GM12878 (cell line): ENCODE data around the gene KISS1. TPM values are rescaled to one million over a fixed set of nuclear protein-coding genes. Genes with fewer than 3 reads are reported as not detected.

Source experiments
- ATAC-seq: fragments of 200-7000 bp; cut with Tn5 transposase; 3 replicates; pipeline ENCODE4 v1.9.1; 2020; ENCODE audit warnings: mild to moderate bottlenecking, moderate library complexity
- BruUV-seq: library from RNA; stranded (reverse); fragments of 400-500 nt; replicated peaks from 2 replicates; lab custom pipeline; 2021; lab: Mats Ljungman, UMichigan
- CTCF ChIA-PET: fragments of 300-600 bp; sonication (Branson Sonifier 250); formaldehyde crosslinking; extraction: SDS; loops from one replicate; lab custom pipeline; 2021; ENCODE audit warnings: inconsistent platforms; lab: Yijun Ruan, JAX
- POLR2A ChIA-PET: fragments of 350-600 bp; formaldehyde crosslinking; extraction: SDS; loops from one replicate; lab custom pipeline; 2021; ENCODE audit warnings: inconsistent platforms; lab: Charles Lee
- RAD21 ChIA-PET: fragments of 300-600 bp; sonication (Branson Sonifier 250); formaldehyde crosslinking; loops from one replicate; lab custom pipeline; 2023; ENCODE audit warnings: antibody characterized with exemption; ENCODE audit not compliant: unreplicated experiment; lab: Charles Lee
- SMC1A ChIA-PET: fragments of 300-600 bp; sonication (Branson Sonifier 250); formaldehyde crosslinking; loops from one replicate; lab custom pipeline; 2023; ENCODE audit not compliant: unreplicated experiment, uncharacterized antibody; lab: Charles Lee
- DNase-seq: peaks from one replicate; pipeline ENCODE4 v3.0.0-alpha.2; 2011; ENCODE audit warnings: low read depth, low spot score
- FAIRE-seq: peaks from 3 replicates; lab custom pipeline; 2011; peaks lifted over from hg19 to GRCh38; lab: Jason Lieb, UNC
- H2AFZ ChIP-seq: 2 replicates; pipeline ENCODE4 v1.6.0; 2011; ENCODE audit warnings: low read depth, low read length, control low read depth; ENCODE audit not compliant: control insufficient read depth
- H3K27ac ChIP-seq: 2 replicates; pipeline ENCODE4 v1.5.1; 2011; ENCODE audit warnings: control low read depth; ENCODE audit not compliant: control insufficient read depth, insufficient read depth
- H3K27me3 ChIP-seq, 2 experiments: replicated peaks in 1 of 2; 2 replicates each; pipeline versions ENCODE4 v1.6.0 to v1.6.1; 2011; ENCODE audit warnings: low read length in 1 of 2; ENCODE audit not compliant: control insufficient read depth in 2 of 2, insufficient read depth in 2 of 2
- H3K36me3 ChIP-seq, 2 experiments: 2 replicates each; pipeline ENCODE4 v1.5.1; 2011; ENCODE audit warnings: low read length in 1 of 2; ENCODE audit not compliant: control insufficient read depth in 2 of 2, insufficient read depth in 2 of 2
- H3K4me1 ChIP-seq: 2 replicates; pipeline ENCODE4 v1.6.1; 2011; ENCODE audit warnings: mild to moderate bottlenecking, low read length, moderate library complexity, mixed read lengths; ENCODE audit not compliant: control insufficient read depth, insufficient read depth
- H3K4me2 ChIP-seq: 2 replicates; pipeline ENCODE4 v1.6.0; 2011; ENCODE audit warnings: control low read depth; ENCODE audit not compliant: control insufficient read depth, insufficient read depth
- H3K4me3 ChIP-seq: fragments of 200-600 bp; sonication (generic); 2 replicates; pipeline ENCODE4 v1.5.1; 2016
- H3K79me2 ChIP-seq: 2 replicates; pipeline ENCODE4 v1.6.0; 2011; ENCODE audit warnings: low read length; ENCODE audit not compliant: control insufficient read depth, insufficient read depth
- H3K9ac ChIP-seq: 2 replicates; pipeline ENCODE4 v1.8.0; 2011; ENCODE audit warnings: low read length, control low read depth, mixed read lengths; ENCODE audit not compliant: control insufficient read depth, insufficient read depth
- H3K9me3 ChIP-seq: replicated peaks from 3 replicates; pipeline ENCODE4 v1.5.1; 2011; ENCODE audit warnings: mild to moderate bottlenecking, low read length; ENCODE audit not compliant: control insufficient read depth, insufficient read depth
- H4K20me1 ChIP-seq: 2 replicates; pipeline ENCODE4 v1.6.0; 2011; ENCODE audit not compliant: control insufficient read depth, insufficient read depth
- FOXK2 ChIP-seq: fragments of 450-650 bp; IDR thresholded peaks from 2 replicates; pipeline ENCODE4 v1.6.1; 2017; ENCODE audit warnings: mild to moderate bottlenecking, moderate library complexity
- HSF1 ChIP-seq: fragments of 150-350 bp; IDR thresholded peaks from 2 replicates; pipeline ENCODE4 v1.6.1; 2014; ENCODE audit warnings: mild to moderate bottlenecking, low read depth, low read length
- IRF3 ChIP-seq: fragments of 450-650 bp; IDR thresholded peaks from 2 replicates; pipeline ENCODE4 v1.6.1; 2014; ENCODE audit warnings: mild to moderate bottlenecking
- NFYA ChIP-seq: IDR thresholded peaks from 2 replicates; pipeline ENCODE4 v1.6.1; 2011; ENCODE audit warnings: low read depth, mild to moderate bottlenecking, low read length, improper control_type of control experiment, borderline replicate concordance
- NRF1 ChIP-seq: conservative IDR thresholded peaks from 2 replicates; pipeline ENCODE4 v1.6.1; 2011; ENCODE audit warnings: mild to moderate bottlenecking, low read depth, low read length, improper control_type of control experiment
- PAX5 ChIP-seq: IDR thresholded peaks from 2 replicates; pipeline ENCODE4 v1.6.1; 2011; ENCODE audit warnings: low read depth, low read length, borderline replicate concordance
- RB1 ChIP-seq: fragments of 450-650 bp; formaldehyde crosslinking; IDR thresholded peaks from 2 replicates; pipeline ENCODE4 v1.6.1; 2017; ENCODE audit warnings: mild to moderate bottlenecking, borderline replicate concordance
- ZNF592 ChIP-seq: fragments of 450-650 bp; IDR thresholded peaks from 2 replicates; pipeline ENCODE4 v1.6.1; 2017; ENCODE audit warnings: mild to moderate bottlenecking, moderate library complexity
- ZSCAN29 ChIP-seq: fragments of 450-650 bp; IDR thresholded peaks from 2 replicates; pipeline ENCODE4 v1.6.1; 2017; ENCODE audit warnings: mild to moderate bottlenecking, moderate library complexity
- WGBS: methylation state at CpG from one replicate; pipeline ENCODE4 v1.1.6; 2016; ENCODE audit warnings: low lambda C conversion rate; ENCODE audit not compliant: insufficient replicate concordance, insufficient coverage; ENCODE audit errors: missing lambda C conversion rate; 5-methylcytosine and 5-hydroxymethylcytosine counted together
- in situ Hi-C: fragments of 300-500 bp; cut with MboI; formaldehyde crosslinking; loops from 9 replicates; pipeline ENCODE4 v1.14.3; 2018; ENCODE audit warnings: mixed read lengths
- intact Hi-C: fragments of 100-400 bp; cut with micrococcal nuclease; formaldehyde crosslinking; loops from one replicate; pipeline ENCODE4 v1.14.2; 2022; ENCODE audit not compliant: unreplicated experiment
- polyA plus RNA-seq, 11 experiments: library from polyadenylated mRNA; depleted of rRNA in 4 of 11; unstranded in 6 of 11; stranded (reverse) in 5 of 11; fragments of >200 nt; fragmentation: Nextera tagmentation in 4 of 11; fragmentation: Illumina TruSeq in 1 of 11; extraction: Ambion mirVana in 4 of 11; extraction: Trizol in 1 of 11; gene quantifications; 1 replicate in 1 of 11; 2 replicates in 10 of 11; pipeline versions ENCODE4 v1.2.1 to v1.2.3, GENCODE V29; 2011 to 2016; ENCODE audit warnings: inconsistent platforms in 2 of 11, missing spikeins in 2 of 11, low read depth in 1 of 11
- total RNA-seq, 4 experiments: library from RNA; depleted of rRNA in 3 of 4; stranded (reverse); fragments of >200 nt in 3 of 4; fragmentation: Illumina TruSeq in 1 of 4; extraction: Trizol in 1 of 4; gene quantifications; 2 replicates each; pipeline versions ENCODE4 v1.2.1 to v1.2.3, GENCODE V29; 2013 to 2021
- TF ChIP-seq, protein P1 (sequence below): IDR thresholded peaks from 2 replicates; pipeline ENCODE4 v1.6.1; 2012; ENCODE audit warnings: low read depth, low read length, improper control_type of control experiment
- TF ChIP-seq, protein P2 (sequence below): IDR thresholded peaks from 2 replicates; pipeline ENCODE4 v1.6.1; 2011; ENCODE audit warnings: borderline replicate concordance, low read depth, mild to moderate bottlenecking, moderate library complexity, mixed read lengths, low read length; ENCODE audit not compliant: insufficient read depth; ENCODE audit errors: extremely low read length
- TF ChIP-seq, protein P3 (sequence below): fragments of 450-650 bp; IDR thresholded peaks from 2 replicates; pipeline ENCODE4 v1.6.1; 2017; ENCODE audit warnings: mild to moderate bottlenecking

Gene KISS1
- total and polyA plus RNA-seq, 10 of the 15 experiments (the other 5 are each of a cell fraction or from before 2014, with no cell fraction given), result not detected

DNA sequence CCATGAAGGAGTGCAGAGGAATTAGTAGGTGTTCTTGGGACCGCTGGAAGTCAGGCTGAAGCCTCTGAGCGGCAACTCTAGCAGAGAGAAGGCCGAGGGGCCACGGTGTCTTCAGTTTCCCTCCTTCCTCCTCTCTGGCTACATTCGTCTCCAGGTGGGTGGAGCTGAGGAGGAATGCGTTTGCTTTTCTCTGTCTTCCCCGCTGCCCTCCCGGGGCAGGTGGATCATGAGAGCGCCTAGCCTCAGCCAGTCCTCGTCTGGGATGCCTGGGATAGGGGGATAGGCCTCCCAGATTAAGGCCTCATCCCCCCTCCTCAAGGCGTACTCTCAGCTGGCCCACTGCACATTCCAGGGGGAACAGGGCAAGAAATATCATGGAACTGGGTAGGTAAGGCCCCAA is 25.0 kb upstream of the KISS1 start:
- FAIRE-seq (no peak), DNase-seq (no peak), ATAC-seq (no peak)
- no peak overlapping the region for H3K9ac ChIP-seq
- H3K27me3 ChIP-seq, result peaks cover 0 to 4% of the 10 kb centered on the region in 2 experiments
- H3K36me3 ChIP-seq, result no peaks in the 10 kb centered on the region
- ChIA-PET SMC1A (no interaction called here), CTCF (no interaction called here), POLR2A (no interaction called here), RAD21 (no interaction called here)
- no peaks in the 10 kb centered on the region for H4K20me1 ChIP-seq
- 17% methylated on average over 11 of the region's 11 CpGs for WGBS
- H3K4me1 ChIP-seq, result no peaks in the 10 kb centered on the region
- intact Hi-C loops (no loop called here), in situ Hi-C loops (no loop called here)
- no peak overlapping the region for H3K4me3 ChIP-seq
- H3K4me2 ChIP-seq, result no peak overlapping the region
- H3K27ac ChIP-seq, result no peak overlapping the region
- no peaks in the 10 kb centered on the region for H3K9me3 ChIP-seq
- no peak overlapping the region for H2AFZ ChIP-seq
- H3K79me2 ChIP-seq, result no peaks in the 10 kb centered on the region
- BruUV-seq, result no TSS peak
- TF ChIP-seq PAX5 (no peak), NRF1 (no peak), ZSCAN29 (no peak), HSF1 (no peak), RB1 (no peak), FOXK2 (no peak), IRF3 (no peak), ZNF592 (no peak), NFYA (no peak)
- TF ChIP-seq, protein P1, sequence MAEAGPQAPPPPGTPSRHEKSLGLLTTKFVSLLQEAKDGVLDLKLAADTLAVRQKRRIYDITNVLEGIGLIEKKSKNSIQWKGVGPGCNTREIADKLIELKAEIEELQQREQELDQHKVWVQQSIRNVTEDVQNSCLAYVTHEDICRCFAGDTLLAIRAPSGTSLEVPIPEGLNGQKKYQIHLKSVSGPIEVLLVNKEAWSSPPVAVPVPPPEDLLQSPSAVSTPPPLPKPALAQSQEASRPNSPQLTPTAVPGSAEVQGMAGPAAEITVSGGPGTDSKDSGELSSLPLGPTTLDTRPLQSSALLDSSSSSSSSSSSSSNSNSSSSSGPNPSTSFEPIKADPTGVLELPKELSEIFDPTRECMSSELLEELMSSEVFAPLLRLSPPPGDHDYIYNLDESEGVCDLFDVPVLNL, result no peak
- TF ChIP-seq, protein P2, sequence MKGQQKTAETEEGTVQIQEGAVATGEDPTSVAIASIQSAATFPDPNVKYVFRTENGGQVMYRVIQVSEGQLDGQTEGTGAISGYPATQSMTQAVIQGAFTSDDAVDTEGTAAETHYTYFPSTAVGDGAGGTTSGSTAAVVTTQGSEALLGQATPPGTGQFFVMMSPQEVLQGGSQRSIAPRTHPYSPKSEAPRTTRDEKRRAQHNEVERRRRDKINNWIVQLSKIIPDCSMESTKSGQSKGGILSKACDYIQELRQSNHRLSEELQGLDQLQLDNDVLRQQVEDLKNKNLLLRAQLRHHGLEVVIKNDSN, result no peak
- TF ChIP-seq, protein P3, sequence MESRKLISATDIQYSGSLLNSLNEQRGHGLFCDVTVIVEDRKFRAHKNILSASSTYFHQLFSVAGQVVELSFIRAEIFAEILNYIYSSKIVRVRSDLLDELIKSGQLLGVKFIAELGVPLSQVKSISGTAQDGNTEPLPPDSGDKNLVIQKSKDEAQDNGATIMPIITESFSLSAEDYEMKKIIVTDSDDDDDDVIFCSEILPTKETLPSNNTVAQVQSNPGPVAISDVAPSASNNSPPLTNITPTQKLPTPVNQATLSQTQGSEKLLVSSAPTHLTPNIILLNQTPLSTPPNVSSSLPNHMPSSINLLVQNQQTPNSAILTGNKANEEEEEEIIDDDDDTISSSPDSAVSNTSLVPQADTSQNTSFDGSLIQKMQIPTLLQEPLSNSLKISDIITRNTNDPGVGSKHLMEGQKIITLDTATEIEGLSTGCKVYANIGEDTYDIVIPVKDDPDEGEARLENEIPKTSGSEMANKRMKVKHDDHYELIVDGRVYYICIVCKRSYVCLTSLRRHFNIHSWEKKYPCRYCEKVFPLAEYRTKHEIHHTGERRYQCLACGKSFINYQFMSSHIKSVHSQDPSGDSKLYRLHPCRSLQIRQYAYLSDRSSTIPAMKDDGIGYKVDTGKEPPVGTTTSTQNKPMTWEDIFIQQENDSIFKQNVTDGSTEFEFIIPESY, result no peak
